NCI-H1105 treated with DMSO at 0.1 percent for 48 hours (cell line): ENCODE results near the gene KCNQ1.

Experiments
- DNase-seq: peaks from one replicate; lab custom pipeline; 2025; lab: John Stamatoyannopoulos, UW

The KCNQ1 gene

GRCh38 chr11:2827256-2827655 lies 382.4 kb downstream of the KCNQ1 start:
- DNase-seq: no peak

DNA sequence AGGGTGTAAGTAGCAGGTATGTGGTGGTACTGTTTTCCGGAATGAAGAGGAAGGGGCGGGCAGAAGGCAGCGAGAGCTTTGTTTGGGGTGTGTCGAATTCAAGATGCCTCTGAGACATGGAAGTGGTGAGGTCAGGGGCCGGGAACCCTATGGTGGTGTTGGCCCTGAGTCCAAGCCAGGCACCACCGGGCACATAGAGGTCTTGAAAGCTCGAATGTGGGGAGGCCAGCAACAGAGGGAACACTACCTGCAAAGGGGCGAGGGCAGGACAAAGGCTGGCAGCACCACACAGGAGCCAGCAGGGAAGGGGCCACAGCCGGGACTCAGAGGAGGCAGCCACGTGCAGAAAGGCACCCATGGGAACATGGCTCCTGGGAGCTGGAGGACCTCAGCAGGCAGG lies 383.0 kb downstream of the KCNQ1 start:
- no peak for DNase-seq

- DNase-seq: no peak
Measured at GRCh38 chr11:2828585-2829330, 383.9 kb downstream of the KCNQ1 start.

DNA sequence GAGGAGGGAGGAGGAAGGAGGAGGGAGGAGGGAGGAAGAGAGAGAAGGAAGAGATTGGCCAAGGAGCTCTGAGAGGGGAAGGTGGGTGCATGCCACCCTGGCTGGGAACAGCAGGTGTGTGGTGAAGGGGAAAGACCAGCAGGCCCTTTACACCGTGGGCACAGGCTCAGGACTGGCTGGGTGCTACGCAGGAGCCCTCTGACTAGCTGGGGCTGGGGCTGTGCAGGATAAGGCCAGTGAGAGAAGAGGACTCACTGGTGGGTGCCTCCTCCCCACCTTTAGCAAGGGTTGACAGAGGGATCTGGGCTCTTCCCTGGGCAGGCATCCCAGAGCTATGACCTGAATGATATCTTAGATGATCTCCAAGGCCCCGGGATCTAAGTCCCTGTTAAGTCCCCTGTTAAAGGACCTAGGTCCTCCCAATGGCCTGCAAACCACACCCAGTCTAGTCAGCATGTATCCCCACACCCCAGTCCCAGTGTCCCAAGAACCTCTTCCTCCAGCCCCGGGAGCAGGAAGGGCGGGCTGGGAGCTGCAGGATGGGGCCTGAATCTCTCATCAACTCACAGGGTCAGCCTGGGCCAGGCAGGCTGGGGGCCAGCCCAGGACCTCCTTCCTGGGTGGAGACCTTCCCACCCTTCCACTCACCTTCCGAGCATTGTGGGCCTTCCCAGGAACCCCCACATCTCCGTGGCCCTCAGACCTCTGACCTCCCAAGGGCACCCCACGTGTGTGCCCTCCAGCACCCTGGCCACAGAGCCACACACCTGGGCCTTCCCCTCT lies 385.4 kb downstream of the KCNQ1 start:
- DNase-seq: no peak

GRCh38 chr11:2830886-2831285 lies 386.1 kb downstream of the KCNQ1 start:
- no peak for DNase-seq

DNA sequence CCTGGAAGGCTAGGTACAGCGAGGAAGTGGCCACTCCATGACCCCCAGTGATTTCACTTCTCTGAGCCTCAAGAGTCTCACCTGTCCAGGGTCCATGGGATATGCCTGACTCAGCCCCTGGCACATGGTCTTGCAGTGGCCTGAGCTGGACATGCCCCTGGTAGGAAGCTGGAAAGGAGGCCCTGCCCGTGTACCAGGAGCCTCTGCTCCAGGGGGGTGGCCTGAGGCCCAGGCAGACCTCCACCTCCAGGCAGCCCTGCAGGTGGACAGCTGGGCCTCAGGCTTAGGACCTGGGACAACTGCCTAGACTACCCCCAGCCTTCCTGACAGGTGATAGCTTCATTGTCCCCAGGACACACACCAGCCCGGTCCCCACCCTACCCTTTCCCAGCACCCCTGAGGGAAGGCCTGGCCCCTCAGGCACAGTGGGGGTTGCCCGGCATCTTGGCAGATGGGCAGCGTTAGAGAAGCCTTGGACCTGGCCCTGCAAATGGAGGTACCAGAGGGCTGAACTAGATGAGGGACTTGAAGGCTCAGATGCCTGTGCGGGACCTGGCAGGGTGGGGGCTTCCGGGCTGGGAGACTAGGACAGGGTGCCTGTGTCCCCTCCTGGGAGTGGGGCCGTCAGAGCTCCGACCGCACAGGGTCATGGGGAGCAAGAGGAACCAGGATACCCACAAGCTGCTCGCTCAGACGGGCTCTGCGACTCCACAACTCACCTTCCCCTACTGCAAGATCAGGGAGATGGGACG lies 387.1 kb downstream of the KCNQ1 start:
- DNase-seq: no peak

GRCh38 chr11:2832533-2833020 lies 387.8 kb downstream of the KCNQ1 start:
- DNase-seq: no peak

DNA sequence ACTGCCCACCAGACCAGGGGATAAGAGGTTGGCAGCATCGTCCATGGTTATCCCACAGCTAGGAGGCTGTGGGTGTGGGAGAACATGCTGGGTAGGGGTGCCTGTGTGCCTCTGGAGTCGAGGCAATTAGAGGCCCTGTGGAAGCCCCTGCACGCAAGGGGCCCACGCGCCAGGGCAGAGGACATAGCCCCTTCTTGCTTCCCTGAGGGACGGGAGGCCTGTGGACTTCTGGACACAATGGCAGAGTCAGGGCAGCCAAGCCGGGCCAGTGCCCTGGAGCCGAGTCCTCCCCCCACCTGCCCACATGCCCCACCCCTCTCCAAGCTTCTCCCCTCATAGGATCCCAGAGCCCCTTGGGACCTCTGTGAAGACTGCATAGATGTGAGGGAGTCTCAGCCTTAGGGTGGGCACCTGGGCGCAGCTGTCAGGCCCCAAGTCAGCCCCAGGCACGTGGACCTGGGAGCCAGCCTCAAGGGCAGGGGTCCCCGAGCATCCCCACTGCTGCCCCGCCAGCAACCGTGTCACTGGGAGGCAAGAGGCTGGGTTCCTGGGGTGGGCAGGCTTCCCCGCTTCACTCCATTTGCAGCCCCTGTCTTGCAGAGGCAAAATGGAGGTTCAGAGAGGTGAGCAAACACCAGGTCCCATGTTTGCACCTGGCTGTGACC lies 388.4 kb downstream of the KCNQ1 start:
- DNase-seq: no peak

DNA sequence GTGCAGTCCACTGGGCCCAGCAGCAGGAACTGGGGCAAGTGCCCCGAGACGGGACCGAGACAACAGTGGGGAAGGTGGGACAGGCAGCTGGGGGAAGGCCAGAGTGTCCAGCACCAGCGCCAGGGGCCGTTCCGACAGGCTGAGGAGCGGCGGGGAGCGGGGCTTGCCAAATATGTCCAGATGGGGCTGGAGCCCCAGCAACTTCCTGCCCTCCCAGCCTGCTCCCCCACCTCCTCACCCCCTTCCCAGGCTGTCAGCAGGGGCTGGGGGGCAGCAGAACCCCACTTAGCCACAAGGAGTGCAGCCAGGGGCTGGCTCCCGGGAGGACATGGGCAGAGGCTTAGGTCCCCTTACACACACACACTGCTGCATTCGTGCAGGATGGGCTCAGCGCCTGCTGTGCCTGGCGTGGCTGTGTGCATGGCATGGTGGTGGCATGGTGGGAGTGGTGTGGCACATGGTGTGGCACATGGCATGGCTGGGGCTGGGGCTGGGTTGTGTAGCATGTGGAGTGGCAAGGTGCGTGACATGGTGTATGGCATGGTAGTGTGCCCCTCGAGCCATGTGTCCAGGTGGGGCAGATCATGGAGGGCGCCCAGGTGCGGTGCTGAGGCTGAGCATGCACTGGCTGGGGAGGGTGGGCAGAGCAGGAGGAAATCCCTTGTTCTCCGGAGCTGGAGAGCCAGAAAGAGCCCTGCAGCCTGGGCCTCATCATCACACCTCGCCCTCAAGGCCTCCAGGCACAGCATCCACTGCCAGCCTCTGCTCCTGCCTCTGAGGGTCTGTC lies 389.1 kb downstream of the KCNQ1 start:
- no peak for DNase-seq

GRCh38 chr11:2834503-2835273 lies 389.9 kb downstream of the KCNQ1 start:
- no peak for DNase-seq

GRCh38 chr11:2835296-2835695 lies 390.5 kb downstream of the KCNQ1 start:
- DNase-seq: no peak

GRCh38 chr11:2835751-2836150 lies 390.9 kb downstream of the KCNQ1 start:
- DNase-seq: no peak

- DNase-seq: no peak
Measured at GRCh38 chr11:2836315-2837095, 391.7 kb downstream of the KCNQ1 start.

DNA sequence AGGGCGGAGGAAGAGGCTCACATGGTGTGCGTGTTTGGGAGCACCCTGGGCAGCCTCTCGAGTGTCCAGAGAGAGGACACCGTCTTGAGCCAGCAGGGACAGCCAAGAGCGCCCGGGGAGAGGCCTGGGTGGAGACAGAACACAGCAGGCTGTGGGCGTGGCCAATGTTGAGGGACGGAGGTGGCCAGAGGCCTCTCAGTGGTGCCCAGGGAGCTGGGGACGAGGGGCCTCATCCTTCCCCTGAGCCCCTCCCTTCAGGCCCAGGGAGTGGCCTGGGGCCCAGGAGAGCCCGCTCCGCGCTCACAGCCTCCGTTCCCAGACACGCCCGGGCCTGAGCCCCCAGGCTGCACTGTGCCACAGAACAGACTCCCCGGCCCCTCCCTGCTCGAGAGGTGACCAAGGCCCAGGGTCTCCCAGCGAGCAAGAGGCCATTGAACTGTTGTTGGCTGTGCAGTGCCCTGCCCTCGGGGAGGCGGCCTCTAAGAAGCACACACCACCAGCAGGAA lies 392.3 kb downstream of the KCNQ1 start:
- DNase-seq: no peak

DNA sequence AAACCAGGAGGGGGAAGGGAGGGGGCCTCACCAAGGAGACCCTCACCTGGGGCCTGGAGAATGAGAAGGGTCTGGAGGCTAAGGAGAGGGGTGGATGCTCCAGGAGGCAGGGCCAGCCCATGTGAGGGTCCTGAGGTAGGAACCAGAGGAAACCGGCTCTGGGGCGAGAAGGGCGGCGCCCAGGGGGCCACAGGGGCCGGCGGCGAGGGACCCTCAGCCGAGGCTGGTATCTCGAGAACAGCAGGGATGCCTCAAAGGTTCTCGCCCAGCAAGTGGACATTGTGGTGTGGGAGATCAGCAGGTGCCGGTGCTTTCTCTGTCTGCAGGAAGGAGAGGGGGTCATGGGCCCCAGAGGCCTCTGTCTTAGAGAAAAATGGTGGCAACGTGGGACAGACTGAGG lies 392.8 kb downstream of the KCNQ1 start:
- DNase-seq: no peak

DNA sequence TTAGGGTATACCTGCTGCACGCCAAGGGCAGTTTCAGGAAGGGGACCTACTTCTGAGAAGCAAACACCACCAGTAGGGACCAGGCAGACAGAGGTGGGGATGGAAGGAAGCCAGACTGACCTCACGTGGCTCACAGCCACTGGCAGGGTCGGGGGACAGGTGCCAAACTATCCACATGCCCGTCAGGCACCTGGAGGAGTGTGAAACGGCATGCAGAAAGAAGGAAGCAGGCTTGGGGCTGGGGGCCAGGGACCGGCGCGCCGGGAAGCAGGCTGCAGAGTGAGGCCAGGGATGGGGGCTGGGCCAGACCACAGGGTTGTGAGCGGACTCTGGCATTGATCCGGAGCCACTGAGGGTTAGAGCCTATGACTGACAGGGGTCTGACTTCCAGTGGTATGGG lies 393.3 kb downstream of the KCNQ1 start:
- DNase-seq: no peak

GRCh38 chr11:2838676-2839294 lies 394.0 kb downstream of the KCNQ1 start:
- no peak for DNase-seq

GRCh38 chr11:2839395-2839943 lies 394.7 kb downstream of the KCNQ1 start:
- DNase-seq: no peak
